ENCODE results near the gene SCAMP4. TPM values are rescaled to one million over a fixed set of nuclear protein-coding genes. Genes with fewer than 3 reads are reported as not detected.

The SCAMP4 gene
- polyA plus RNA-seq, 1 donor from 2014 or later = 12.7 TPM

GRCh38 chr19:1931445-1931844 lies 26.2 kb downstream of the SCAMP4 start:
- Histone ChIP-seq H3K27ac (ENCODE audit: low read length) (no peak overlapping the region), H2AFZ (ENCODE audit: low read depth, low read length) (no peak overlapping the region), H3F3A (ENCODE audit: insufficient read depth, low read length, poor library complexity, severe bottlenecking) (no peaks in the 10 kb centered on the region), H3K9me3 (ENCODE audit: low read length) (no peaks in the 10 kb centered on the region), H3K79me2 (replicated peaks; ENCODE audit: insufficient read depth, low read length) (no peaks in the 10 kb centered on the region), H3K27me3 (ENCODE audit: insufficient read depth, low read depth, low read length) (no peaks in the 10 kb centered on the region), H3K9me2 (ENCODE audit: insufficient read depth, low read length) (no peaks in the 10 kb centered on the region), H3K9ac (ENCODE audit: low read length) (no peak overlapping the region), H4K20me1 (ENCODE audit: insufficient read depth) (no peaks in the 10 kb centered on the region), H3K4me3 (ENCODE audit: low read length) (no peak overlapping the region), H3K36me3 (ENCODE audit: insufficient read depth, low read length) (no peaks in the 10 kb centered on the region), H3K4me2 (ENCODE audit: low read length) (no peak overlapping the region)
- no peak for TF ChIP-seq RAD21 (conservative IDR thresholded peaks at IDR 0.05)
- no peak for TF ChIP-seq SMC3 (conservative IDR thresholded peaks at IDR 0.05; ENCODE audit: poor library complexity)

- no peak overlapping the region for H2AFZ ChIP-seq (ENCODE audit: low read depth, low read length)
- H3K79me2 ChIP-seq (replicated peaks; ENCODE audit: insufficient read depth, low read length) = no peaks in the 10 kb centered on the region
- H3K36me3 ChIP-seq (ENCODE audit: insufficient read depth, low read length) = no peaks in the 10 kb centered on the region
- no peaks in the 10 kb centered on the region for H3K27me3 ChIP-seq (ENCODE audit: insufficient read depth, low read depth, low read length)
- H3F3A ChIP-seq (ENCODE audit: insufficient read depth, low read length, poor library complexity, severe bottlenecking) = no peaks in the 10 kb centered on the region
- no peak overlapping the region for H3K4me3 ChIP-seq (ENCODE audit: low read length)
- H4K20me1 ChIP-seq (ENCODE audit: insufficient read depth) = no peaks in the 10 kb centered on the region
- H3K9me2 ChIP-seq (ENCODE audit: insufficient read depth, low read length) = no peaks in the 10 kb centered on the region
- H3K27ac ChIP-seq (ENCODE audit: low read length) = no peak overlapping the region
- H3K9ac ChIP-seq (ENCODE audit: low read length) = no peak overlapping the region
- H3K9me3 ChIP-seq (ENCODE audit: low read length) = no peaks in the 10 kb centered on the region
- no peak overlapping the region for H3K4me2 ChIP-seq (ENCODE audit: low read length)
- no peak for TF ChIP-seq SMC3 (conservative IDR thresholded peaks at IDR 0.05; ENCODE audit: poor library complexity)
These were observed 27.2 kb downstream of the SCAMP4 start for GRCh38 chr19:1932395-1932794.

- no peaks in the 10 kb centered on the region for H3F3A ChIP-seq (ENCODE audit: insufficient read depth, low read length, poor library complexity, severe bottlenecking)
- H3K27me3 ChIP-seq (ENCODE audit: insufficient read depth, low read depth, low read length) = no peaks in the 10 kb centered on the region
- no peaks in the 10 kb centered on the region for H4K20me1 ChIP-seq (ENCODE audit: insufficient read depth)
- no peak overlapping the region for H3K4me2 ChIP-seq (ENCODE audit: low read length)
- no peak overlapping the region for H3K9ac ChIP-seq (ENCODE audit: low read length)
- no peaks in the 10 kb centered on the region for H3K9me2 ChIP-seq (ENCODE audit: insufficient read depth, low read length)
- H3K4me3 ChIP-seq (ENCODE audit: low read length) = no peak overlapping the region
- TF ChIP-seq SMC3 (conservative IDR thresholded peaks at IDR 0.05; ENCODE audit: poor library complexity) = no peak
- TF ChIP-seq, protein P1, sequence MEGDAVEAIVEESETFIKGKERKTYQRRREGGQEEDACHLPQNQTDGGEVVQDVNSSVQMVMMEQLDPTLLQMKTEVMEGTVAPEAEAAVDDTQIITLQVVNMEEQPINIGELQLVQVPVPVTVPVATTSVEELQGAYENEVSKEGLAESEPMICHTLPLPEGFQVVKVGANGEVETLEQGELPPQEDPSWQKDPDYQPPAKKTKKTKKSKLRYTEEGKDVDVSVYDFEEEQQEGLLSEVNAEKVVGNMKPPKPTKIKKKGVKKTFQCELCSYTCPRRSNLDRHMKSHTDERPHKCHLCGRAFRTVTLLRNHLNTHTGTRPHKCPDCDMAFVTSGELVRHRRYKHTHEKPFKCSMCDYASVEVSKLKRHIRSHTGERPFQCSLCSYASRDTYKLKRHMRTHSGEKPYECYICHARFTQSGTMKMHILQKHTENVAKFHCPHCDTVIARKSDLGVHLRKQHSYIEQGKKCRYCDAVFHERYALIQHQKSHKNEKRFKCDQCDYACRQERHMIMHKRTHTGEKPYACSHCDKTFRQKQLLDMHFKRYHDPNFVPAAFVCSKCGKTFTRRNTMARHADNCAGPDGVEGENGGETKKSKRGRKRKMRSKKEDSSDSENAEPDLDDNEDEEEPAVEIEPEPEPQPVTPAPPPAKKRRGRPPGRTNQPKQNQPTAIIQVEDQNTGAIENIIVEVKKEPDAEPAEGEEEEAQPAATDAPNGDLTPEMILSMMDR (IDR thresholded peaks at IDR 0.05; ENCODE audit: poor library complexity, severe bottlenecking) = no peak
- TF ChIP-seq EZH2 (IDR thresholded peaks at IDR 0.05; ENCODE audit: borderline replicate concordance, insufficient read depth, low read length, poor library complexity, severe bottlenecking) = no peak
- no peak for TF ChIP-seq TAF1 (IDR thresholded peaks at IDR 0.05; ENCODE audit: low read depth)
- TF ChIP-seq, protein P2, sequence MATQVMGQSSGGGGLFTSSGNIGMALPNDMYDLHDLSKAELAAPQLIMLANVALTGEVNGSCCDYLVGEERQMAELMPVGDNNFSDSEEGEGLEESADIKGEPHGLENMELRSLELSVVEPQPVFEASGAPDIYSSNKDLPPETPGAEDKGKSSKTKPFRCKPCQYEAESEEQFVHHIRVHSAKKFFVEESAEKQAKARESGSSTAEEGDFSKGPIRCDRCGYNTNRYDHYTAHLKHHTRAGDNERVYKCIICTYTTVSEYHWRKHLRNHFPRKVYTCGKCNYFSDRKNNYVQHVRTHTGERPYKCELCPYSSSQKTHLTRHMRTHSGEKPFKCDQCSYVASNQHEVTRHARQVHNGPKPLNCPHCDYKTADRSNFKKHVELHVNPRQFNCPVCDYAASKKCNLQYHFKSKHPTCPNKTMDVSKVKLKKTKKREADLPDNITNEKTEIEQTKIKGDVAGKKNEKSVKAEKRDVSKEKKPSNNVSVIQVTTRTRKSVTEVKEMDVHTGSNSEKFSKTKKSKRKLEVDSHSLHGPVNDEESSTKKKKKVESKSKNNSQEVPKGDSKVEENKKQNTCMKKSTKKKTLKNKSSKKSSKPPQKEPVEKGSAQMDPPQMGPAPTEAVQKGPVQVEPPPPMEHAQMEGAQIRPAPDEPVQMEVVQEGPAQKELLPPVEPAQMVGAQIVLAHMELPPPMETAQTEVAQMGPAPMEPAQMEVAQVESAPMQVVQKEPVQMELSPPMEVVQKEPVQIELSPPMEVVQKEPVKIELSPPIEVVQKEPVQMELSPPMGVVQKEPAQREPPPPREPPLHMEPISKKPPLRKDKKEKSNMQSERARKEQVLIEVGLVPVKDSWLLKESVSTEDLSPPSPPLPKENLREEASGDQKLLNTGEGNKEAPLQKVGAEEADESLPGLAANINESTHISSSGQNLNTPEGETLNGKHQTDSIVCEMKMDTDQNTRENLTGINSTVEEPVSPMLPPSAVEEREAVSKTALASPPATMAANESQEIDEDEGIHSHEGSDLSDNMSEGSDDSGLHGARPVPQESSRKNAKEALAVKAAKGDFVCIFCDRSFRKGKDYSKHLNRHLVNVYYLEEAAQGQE (IDR thresholded peaks at IDR 0.05; ENCODE audit: borderline replicate concordance) = no peak
- no peak for TF ChIP-seq EP300 (conservative IDR thresholded peaks at IDR 0.05; ENCODE audit: poor library complexity, severe bottlenecking)
- no peak for TF ChIP-seq RAD21 (conservative IDR thresholded peaks at IDR 0.05)
- no peak for TF ChIP-seq POLR2AphosphoS5 (IDR thresholded peaks at IDR 0.05)
- no peak for TF ChIP-seq MXI1 (conservative IDR thresholded peaks at IDR 0.05; ENCODE audit: poor library complexity, severe bottlenecking)
- no peak overlapping the region for H2AFZ ChIP-seq (ENCODE audit: low read depth, low read length)
- no peaks in the 10 kb centered on the region for H3K79me2 ChIP-seq (replicated peaks; ENCODE audit: insufficient read depth, low read length)
- H3K9me3 ChIP-seq (ENCODE audit: low read length) = no peaks in the 10 kb centered on the region
- no peaks in the 10 kb centered on the region for H3K36me3 ChIP-seq (ENCODE audit: insufficient read depth, low read length)
- H3K27ac ChIP-seq (ENCODE audit: low read length) = no peak overlapping the region
These were observed 28.0 kb downstream of the SCAMP4 start for GRCh38 chr19:1933244-1933643.
